PC-9 (cell line): ENCODE results near the gene TMEM80. TPM values are rescaled to one million over a fixed set of nuclear protein-coding genes. Genes with fewer than 3 reads are reported as not detected.

Experiments used
- BruUV-seq: library from RNA; stranded (reverse); fragments of 400-500 nt; replicated peaks from 2 replicates; lab custom pipeline; 2021; lab: Mats Ljungman, UMichigan
- CTCF ChIA-PET: fragments of 300-600 bp; sonication (Branson Sonifier 250); formaldehyde crosslinking; loops from one replicate; lab custom pipeline; 2022; ENCODE audit warnings: antibody characterized with exemption; lab: Charles Lee
- POLR2A ChIA-PET: fragments of 300-600 bp; sonication (Branson Sonifier 250); formaldehyde crosslinking; loops from one replicate; lab custom pipeline; 2022; ENCODE audit warnings: antibody characterized with exemption; ENCODE audit not compliant: unreplicated experiment; lab: Charles Lee
- DNase-seq, 2 experiments: peaks; one replicate each; pipeline versions ENCODE4 v3.0.0 to v3.0.0-alpha.2; 2015 to 2022; ENCODE audit warnings: mixed read lengths in 1 of 2
- H2AFZ ChIP-seq: fragments of 200-600 bp; sonication (generic); 2 replicates; pipeline ENCODE4 v1.8.1; 2017; ENCODE audit warnings: antibody characterized with exemption
- H3F3A ChIP-seq: fragments of 200-600 bp; sonication (generic); 2 replicates; pipeline ENCODE4 v1.8.1; 2017; ENCODE audit warnings: antibody characterized with exemption, mild to moderate bottlenecking, low read depth; ENCODE audit not compliant: insufficient read depth
- H3K27ac ChIP-seq: fragments of 200-600 bp; sonication (generic); 2 replicates; pipeline ENCODE4 v1.6.1; 2016; ENCODE audit warnings: mixed run types
- H3K27me3 ChIP-seq: fragments of 200-600 bp; sonication (generic); 2 replicates; pipeline ENCODE4 v1.6.1; 2016; ENCODE audit warnings: low read depth, mixed run types; ENCODE audit not compliant: insufficient read depth
- H3K36me3 ChIP-seq: fragments of 200-600 bp; sonication (generic); 2 replicates; pipeline ENCODE4 v1.6.1; 2016; ENCODE audit warnings: low read depth, mixed run types
- H3K4me1 ChIP-seq: fragments of 200-600 bp; sonication (generic); replicated peaks from 2 replicates; pipeline ENCODE4 v1.6.1; 2016; ENCODE audit warnings: mixed run types; ENCODE audit not compliant: insufficient read depth
- H3K4me2 ChIP-seq: fragments of 200-600 bp; sonication (generic); 2 replicates; pipeline ENCODE4 v1.6.1; 2017; ENCODE audit warnings: mixed run types
- H3K4me3 ChIP-seq: fragments of 200-600 bp; sonication (generic); 2 replicates; pipeline ENCODE4 v1.6.1; 2016; ENCODE audit warnings: mixed run types
- H3K79me2 ChIP-seq: fragments of 200-600 bp; sonication (generic); 2 replicates; pipeline ENCODE4 v1.6.1; 2017; ENCODE audit warnings: low read depth, mixed run types
- H3K9me2 ChIP-seq: fragments of 200-600 bp; sonication (generic); 2 replicates; pipeline ENCODE4 v1.8.1; 2017; ENCODE audit warnings: mild to moderate bottlenecking; ENCODE audit not compliant: insufficient read depth
- H3K9me3 ChIP-seq: fragments of 200-600 bp; sonication (generic); 2 replicates; pipeline ENCODE4 v1.8.1; 2016; ENCODE audit warnings: low read depth; ENCODE audit not compliant: insufficient read depth
- H4K20me1 ChIP-seq: fragments of 200-600 bp; sonication (generic); 2 replicates; pipeline ENCODE4 v1.8.1; 2017; ENCODE audit not compliant: insufficient read depth
- CTCF ChIP-seq: fragments of 200-600 bp; sonication (generic); conservative IDR thresholded peaks from 2 replicates; pipeline ENCODE4 v1.6.1; 2017; ENCODE audit warnings: mixed run types, antibody characterized with exemption, mild to moderate bottlenecking, moderate library complexity
- EZH2 ChIP-seq: fragments of 200-600 bp; sonication (generic); IDR thresholded peaks from 2 replicates; pipeline ENCODE4 v1.8.0; 2017; ENCODE audit warnings: antibody characterized with exemption, low read depth
- intact Hi-C: fragments of 100-400 bp; cut with micrococcal nuclease; formaldehyde crosslinking; loops from one replicate; pipeline ENCODE4 v1.10.0; 2022; ENCODE audit not compliant: unreplicated experiment
- total RNA-seq: library from RNA; stranded (reverse); gene quantifications from 2 replicates; pipeline ENCODE4 v1.2.3, GENCODE V29; 2021

The TMEM80 gene
- total RNA-seq, 1 experiment from 2014 or later, result 36.6 TPM

GRCh38 chr11:665704-666281 lies 29.8 kb upstream of the TMEM80 start:
- H3K4me3 ChIP-seq, result no peak overlapping the region
- DNase-seq, result no peak
- no peaks in the 10 kb centered on the region for H3K4me1 ChIP-seq
- no peak for TF ChIP-seq CTCF
- TF ChIP-seq EZH2, result no peak
- CTCF ChIA-PET, result no interaction called here
- BruUV-seq, result no TSS peak
- no peaks in the 10 kb centered on the region for H3K79me2 ChIP-seq
- H3K27ac ChIP-seq, result no peak overlapping the region
- H3K36me3 ChIP-seq, result no peaks in the 10 kb centered on the region
- no peak overlapping the region for H3K4me2 ChIP-seq
- no peaks in the 10 kb centered on the region for H3K9me2 ChIP-seq
- intact Hi-C loops, result no loop called here
- H2AFZ ChIP-seq, result no peak overlapping the region
- no peaks in the 10 kb centered on the region for H3K27me3 ChIP-seq
- H3K9me3 ChIP-seq, result no peaks in the 10 kb centered on the region
- POLR2A ChIA-PET, result no interaction called here
- 0 out of 2 replicates have a peak, but pooled peaks cover 6% of the 10 kb centered on the region for H3F3A ChIP-seq
- H4K20me1 ChIP-seq, result peaks cover 8% of the 10 kb centered on the region; the same call in 1 of the 2 replicates

GRCh38 chr11:673866-674265 lies 21.8 kb upstream of the TMEM80 start:
- Histone ChIP-seq H3K9me3 (no peaks in the 10 kb centered on the region), H4K20me1 (no peaks in the 10 kb centered on the region), H3F3A (no peaks in the 10 kb centered on the region), H3K4me1 (no peaks in the 10 kb centered on the region), H3K27me3 (no peaks in the 10 kb centered on the region), H3K27ac (no peak overlapping the region), H3K79me2 (no peaks in the 10 kb centered on the region), H3K4me3 (no peak overlapping the region), H3K4me2 (no peak overlapping the region), H3K36me3 (no peaks in the 10 kb centered on the region), H3K9me2 (no peaks in the 10 kb centered on the region), H2AFZ (no peak overlapping the region)
- intact Hi-C loops, result no loop called here
- no TSS peak for BruUV-seq
- POLR2A ChIA-PET, result no interaction called here
- CTCF ChIA-PET, result no interaction called here
- no peak for DNase-seq
- TF ChIP-seq CTCF (no peak), EZH2 (no peak)

GRCh38 chr11:674406-674805 lies 21.2 kb upstream of the TMEM80 start:
- H3K36me3 ChIP-seq, result no peaks in the 10 kb centered on the region
- no peaks in the 10 kb centered on the region for H3K9me2 ChIP-seq
- intact Hi-C loops, result no loop called here
- no peaks in the 10 kb centered on the region for H3K4me1 ChIP-seq
- no peaks in the 10 kb centered on the region for H4K20me1 ChIP-seq
- H3K4me2 ChIP-seq, result no peak overlapping the region
- no peak overlapping the region for H3K4me3 ChIP-seq
- H3K9me3 ChIP-seq, result no peaks in the 10 kb centered on the region
- no TSS peak for BruUV-seq
- no peaks in the 10 kb centered on the region for H3F3A ChIP-seq
- POLR2A ChIA-PET, result no interaction called here
- no peaks in the 10 kb centered on the region for H3K79me2 ChIP-seq
- no peak for DNase-seq
- H2AFZ ChIP-seq, result no peak overlapping the region
- no peak overlapping the region for H3K27ac ChIP-seq
- H3K27me3 ChIP-seq, result no peaks in the 10 kb centered on the region
- CTCF ChIA-PET, result no interaction called here
- TF ChIP-seq CTCF, result no peak
- TF ChIP-seq EZH2, result no peak
